Coronary artery (tissue), 2 donors: Measurements from ENCODE around the gene CCNB2.

Source experiments
- DNase-seq: peaks from one replicate; pipeline ENCODE4 v3.0.0-alpha.2; 2017; ENCODE audit warnings: low spot score
- H3K27ac ChIP-seq, 2 donors: fragments of 200-600 bp; sonication (generic); one replicate each; pipeline ENCODE4 v1.5.1; 2016 to 2019
- H3K4me3 ChIP-seq: fragments of 200-600 bp; sonication (generic); 2 replicates; pipeline ENCODE4 v1.5.1; 2016; ENCODE audit warnings: mild to moderate bottlenecking, moderate library complexity
- CTCF ChIP-seq: fragments of 200-600 bp; sonication (generic); IDR thresholded peaks from one replicate; pipeline ENCODE4 v1.5.1; 2019; ENCODE audit warnings: antibody characterized with exemption

Gene CCNB2

GRCh38 chr15:59172289-59172901 is 67.4 kb downstream of the CCNB2 start:
- H3K27ac ChIP-seq: no peak overlapping the region
- no peak for TF ChIP-seq CTCF
- H3K4me3 ChIP-seq: no peak overlapping the region
- no peak for DNase-seq

- no peak for DNase-seq
- no peak for TF ChIP-seq CTCF
- Histone ChIP-seq H3K4me3 (no peak overlapping the region), H3K27ac (no peak overlapping the region)
These were observed 68.2 kb downstream of the CCNB2 start for GRCh38 chr15:59173194-59173593.

- TF ChIP-seq CTCF: no peak
- no peak for DNase-seq
- Histone ChIP-seq H3K27ac (peak overlapping the region in 1 of 2 donors; percentile 73), H3K4me3 (no peak overlapping the region)
These were observed 69.3 kb downstream of the CCNB2 start for GRCh38 chr15:59174151-59174834.
